Measurements from ENCODE around the gene EMD.
"Not testable (repeated sequence)": the region's sequence is repeated elsewhere in the genome, so short reads cannot be mapped to it uniquely, and the experiment has no call there.

EMD gene

DNA sequence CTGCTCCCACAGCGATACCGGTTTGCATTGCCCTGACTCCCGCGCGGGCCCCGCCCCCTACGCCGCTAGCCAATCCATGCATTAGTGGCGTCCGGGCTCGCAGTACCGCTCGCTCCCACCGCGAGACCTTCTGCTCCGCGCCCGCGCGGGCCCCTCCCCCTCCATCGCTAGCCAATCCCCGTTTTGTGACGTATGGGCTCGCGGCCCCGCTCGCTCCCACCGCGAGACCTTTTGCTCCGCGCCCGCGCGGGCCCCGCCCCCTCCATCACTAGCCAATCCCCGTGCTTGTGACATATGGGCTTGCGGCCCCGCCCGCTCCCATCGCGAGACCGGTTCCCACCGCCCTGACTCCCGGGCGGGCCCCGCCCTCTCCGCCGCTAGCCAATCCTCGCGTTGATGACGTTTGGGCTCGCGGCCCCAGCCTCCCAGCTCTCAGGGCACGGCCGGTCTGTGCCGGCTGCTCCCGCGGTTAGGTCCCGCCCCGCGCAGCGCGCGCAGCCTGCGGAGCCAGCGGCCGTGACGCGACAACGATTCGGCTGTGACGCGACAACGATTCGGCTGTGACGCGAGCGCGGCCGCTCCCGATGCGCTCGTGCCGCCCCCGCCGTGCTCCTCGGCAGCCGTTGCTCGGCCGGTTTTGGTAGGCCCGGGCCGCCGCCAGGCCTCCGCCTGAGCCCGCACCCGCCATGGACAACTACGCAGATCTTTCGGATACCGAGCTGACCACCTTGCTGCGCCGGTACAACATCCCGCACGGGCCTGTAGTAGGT, at the start of gene EMD:
EMD (plus strand) TSS at position 497 of the 770 bp plus-strand sequence; CDS start at position 687, 190 bp downstream.
- peak; percentile 90 to 92 for DNase-seq (ENCODE audit: low read depth in 1 of 2, low spot score in 1 of 2)

DNA sequence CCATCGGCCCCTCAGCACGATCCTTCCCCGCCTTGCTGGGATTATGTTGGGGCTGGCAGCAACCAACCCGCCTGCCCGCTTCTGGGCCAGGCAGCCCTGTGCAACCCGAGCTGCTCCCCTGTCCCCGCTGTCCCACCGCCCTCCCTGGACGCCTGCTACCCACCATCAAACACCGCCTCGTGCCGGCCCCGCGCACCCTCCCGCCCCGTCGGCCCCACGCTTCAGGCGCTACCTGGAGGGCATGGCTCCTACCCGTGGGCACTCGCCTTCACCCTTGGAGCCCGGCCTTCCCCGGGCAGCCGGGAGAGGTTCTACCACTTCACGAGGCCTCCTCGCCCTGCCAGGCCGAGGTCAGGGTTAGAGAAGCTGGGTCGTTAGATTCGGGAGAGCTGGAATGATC, 46.5 kb upstream of the EMD start:
- DNase-seq (ENCODE audit: low read depth in 1 of 2, low spot score in 1 of 2) = no peak

DNA sequence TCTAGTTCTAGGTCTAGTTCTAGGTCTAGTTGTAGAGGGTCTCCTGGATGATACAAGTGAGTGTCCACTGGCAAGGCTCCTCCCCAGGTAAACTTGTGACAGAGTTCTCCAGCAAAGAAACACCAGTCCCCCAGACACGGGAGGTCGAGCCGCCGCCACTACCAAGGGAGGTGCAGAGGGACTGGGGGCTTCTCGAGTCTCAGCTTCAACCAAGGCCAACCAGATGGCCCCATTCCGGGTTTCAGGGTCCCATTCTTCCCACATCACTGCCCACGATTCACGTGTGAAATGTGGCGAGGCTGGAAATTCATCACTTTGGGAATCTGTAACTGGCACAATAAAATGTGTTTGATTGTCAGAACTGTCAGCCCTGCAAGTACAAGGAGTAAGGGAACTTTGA, 46.0 kb upstream of the EMD start:
- DNase-seq (ENCODE audit: low read depth in 1 of 2, low spot score in 1 of 2) = no peak

DNA sequence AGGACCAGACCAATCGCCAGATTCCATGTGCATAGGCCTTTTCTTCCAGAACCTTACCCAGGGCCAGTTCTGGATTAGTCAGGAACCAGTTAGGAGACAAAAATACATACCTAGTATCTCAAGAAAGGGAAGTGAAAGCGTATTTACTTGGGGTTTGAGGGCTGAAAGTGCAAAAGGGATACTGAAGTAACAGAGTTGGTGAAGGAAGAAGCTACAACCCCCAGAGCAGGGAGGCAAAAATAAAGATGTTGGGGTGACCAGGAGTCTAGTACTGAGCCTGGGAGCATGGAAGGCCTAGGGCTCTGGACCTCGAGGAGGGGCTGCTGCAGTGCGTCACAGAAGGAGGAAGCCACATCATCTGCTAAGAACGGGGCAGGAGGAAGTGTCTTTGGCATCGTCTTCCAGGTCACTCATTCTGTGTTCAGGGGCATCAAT, 45.2 kb upstream of the EMD start:
- no peak for DNase-seq (ENCODE audit: low read depth in 1 of 2, low spot score in 1 of 2)

DNA sequence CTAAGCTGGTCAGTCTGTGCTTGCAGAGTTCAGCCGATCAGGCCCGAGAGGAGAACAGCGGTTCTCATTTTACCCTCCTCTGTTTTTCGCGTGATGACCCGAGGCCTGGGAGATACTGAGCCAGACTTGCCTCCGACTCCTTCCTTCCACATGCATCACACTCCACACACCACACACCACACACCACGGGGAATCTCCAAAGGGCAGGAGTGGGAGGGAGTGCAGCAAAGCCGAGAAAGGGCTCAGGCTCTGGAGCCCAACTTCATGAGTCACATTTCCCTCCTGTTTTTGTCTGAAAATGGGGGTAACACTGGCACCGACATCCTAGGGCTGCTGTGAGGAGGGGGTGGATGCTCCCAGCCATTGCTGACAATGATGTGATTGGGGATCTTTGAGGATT, 44.6 kb upstream of the EMD start:
- no peak for DNase-seq (ENCODE audit: low read depth in 1 of 2, low spot score in 1 of 2)

DNA sequence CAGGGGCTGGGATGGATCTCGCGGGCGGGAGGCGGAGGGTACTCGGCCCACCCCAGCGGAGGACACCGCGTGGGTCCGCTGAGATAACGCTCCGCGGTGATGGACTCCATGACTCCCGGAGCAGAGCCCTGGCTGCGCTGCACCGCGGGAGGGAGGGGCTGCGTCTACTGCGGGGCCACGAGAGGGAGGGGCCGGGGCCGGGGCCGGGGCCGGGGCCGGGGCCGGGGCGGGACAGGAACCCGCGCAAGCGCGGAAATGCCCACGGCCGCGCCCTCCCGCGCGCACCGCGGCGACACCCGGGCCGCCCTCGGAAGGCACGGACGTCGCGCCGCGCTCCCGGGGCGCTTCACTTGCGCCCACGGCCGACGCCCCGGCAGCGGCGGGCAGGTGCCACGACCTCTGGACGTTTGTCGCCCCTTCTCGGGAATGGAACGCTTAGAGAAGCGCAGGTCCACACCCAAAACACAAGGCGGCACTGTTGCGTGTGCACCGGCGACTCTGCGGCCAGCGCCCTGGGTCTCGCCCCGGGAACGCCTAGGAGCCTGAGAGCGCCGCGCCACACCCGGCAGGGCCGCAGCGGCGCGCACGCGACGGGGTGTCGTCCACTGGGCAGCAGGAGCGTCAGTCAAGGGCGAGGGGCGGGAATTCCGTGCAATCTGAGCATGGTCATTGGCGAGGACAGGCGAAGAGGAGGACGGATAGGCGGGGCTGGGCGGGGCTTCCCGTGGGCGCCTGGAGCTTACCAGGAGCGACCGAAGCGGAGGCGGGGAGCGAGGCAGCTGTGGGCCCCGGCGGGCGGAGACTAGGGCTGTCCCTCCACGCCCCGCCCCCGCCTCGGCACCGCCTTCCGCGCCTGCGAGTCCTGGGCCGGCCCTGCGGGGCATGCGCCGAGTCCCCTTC, 37.4 kb upstream of the EMD start:
- DNase-seq (ENCODE audit: low read depth in 1 of 2, low spot score in 1 of 2) = not testable (repeated sequence)

DNA sequence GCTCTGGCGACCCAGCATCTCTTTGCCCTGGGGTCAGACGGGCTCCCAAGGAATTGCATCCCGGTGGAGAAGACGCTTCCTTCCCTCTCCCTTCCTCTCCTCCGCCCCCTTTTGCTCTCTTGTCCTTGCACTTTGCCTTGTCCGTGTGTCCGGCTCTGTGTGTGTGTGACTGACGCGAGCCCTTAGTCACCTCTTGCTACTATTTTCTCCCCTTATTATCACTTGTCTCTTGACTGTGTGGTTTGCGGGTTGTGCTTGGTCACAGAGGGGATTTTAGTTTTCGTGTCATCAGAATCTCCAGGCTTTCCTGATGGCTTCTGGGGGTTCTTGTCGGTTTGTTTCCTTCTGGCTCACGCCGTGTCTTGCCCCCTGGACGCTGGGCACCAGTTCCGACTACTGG, 36.0 kb upstream of the EMD start:
- not testable (repeated sequence) for DNase-seq (ENCODE audit: low read depth in 1 of 2, low spot score in 1 of 2)

DNA sequence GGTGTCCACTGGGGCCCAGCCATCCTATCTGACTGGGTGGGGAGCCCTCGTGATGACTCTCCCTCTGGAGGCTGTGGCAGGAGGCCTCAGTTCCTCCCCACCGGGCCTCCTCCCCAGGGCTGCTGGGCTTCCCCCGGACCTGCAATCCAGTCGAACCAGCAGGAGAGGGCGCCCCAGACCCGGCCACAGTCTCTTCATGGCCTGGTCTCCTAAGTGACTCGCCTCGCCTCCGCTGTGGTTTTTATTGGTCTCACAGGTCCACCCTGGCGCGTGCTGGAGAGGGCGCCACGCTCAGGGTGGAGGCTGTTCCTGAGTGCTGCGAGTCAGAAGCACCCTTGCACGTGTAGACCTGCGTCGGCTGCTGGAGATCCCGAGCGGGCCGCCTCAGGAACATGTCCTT, 35.5 kb upstream of the EMD start:
- not testable (repeated sequence) for DNase-seq (ENCODE audit: low read depth in 1 of 2, low spot score in 1 of 2)

DNA sequence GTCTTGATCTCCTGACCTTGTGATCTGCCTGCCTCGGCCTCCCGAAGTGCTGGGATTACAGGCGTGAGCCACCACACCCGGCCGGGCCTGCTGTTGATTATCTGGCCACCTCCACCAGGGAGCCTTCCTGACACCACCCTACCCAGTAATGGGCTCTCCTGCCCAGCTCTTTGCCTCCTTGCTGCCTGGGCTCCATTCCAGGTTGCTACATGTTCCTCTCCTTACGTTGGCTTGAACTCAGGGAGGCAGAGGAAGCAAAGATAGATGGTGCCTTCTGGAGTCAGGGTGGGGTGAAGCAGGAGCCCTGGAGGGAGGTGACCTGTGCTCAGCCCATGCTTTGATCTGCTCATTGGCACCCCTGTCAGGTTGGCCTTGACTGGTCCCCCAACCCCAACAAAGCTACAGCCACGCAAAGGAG, 31.0 kb upstream of the EMD start:
- no peak for DNase-seq (ENCODE audit: low read depth in 1 of 2, low spot score in 1 of 2)

DNA sequence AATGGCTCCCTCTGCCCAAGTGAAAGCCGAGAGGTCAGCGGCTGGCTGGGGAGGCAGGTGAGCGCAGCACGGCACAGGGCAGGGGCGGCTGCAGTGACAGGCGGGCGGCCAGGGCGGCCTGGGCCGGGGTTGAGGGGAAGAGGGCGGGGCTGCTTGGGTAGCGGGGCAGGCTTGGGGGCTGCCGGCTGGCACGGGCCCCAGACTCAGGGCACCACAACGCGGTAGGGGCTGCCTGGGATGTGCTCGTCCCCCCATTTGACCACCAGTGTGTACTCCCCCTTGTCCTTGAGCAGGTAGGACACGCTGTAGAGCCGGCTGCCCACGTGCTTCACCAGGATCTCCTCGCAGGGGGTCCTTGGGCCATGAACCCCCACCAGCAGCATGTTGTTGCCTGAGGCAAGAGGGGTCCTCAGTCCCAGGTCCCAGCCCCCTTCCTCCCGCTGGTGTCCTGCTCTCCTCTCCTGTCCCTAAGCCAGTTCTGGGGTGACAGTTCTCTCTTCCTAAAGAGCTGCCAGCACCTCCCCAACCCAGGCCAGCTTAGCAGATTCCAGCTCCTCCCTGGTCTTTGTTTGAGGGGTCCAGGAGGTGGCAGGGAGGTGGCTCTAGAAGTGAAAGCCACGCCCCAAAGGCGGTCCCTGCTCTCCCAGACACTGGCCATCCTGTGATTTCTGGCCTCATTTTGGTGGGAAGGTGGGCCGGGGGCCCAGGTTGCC, 30.3 kb upstream of the EMD start:
- no peak for DNase-seq (ENCODE audit: low read depth in 1 of 2, low spot score in 1 of 2)

DNA sequence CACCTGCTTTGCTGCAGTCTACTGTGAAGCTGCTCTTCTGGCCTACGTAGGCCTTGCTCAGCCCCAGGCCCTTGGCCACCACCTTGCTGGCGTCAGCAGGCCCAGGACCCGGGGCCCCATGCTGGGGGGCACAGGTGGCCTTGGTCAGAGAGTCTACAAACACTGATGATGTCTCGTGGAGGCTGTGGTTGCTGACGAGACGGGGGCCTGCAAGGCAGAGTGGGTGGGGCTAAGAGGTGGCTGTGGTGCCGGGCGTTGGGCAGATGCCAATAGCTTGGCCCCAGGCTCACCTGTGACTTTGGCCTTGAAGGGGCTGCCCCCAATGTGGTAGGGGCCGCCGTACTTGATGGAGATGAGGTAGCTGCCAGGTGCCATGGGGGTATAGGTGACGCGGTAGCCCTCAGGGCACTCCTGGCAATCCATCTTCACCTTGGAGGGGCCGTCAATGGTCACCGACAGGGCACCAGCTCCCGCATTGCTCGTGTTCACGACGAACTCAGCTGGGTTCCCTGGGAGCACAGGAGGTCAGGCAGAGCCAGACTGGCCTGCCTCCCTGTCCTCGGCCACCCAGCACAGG, 29.6 kb upstream of the EMD start:
- DNase-seq (ENCODE audit: low read depth in 1 of 2, low spot score in 1 of 2) = no peak

DNA sequence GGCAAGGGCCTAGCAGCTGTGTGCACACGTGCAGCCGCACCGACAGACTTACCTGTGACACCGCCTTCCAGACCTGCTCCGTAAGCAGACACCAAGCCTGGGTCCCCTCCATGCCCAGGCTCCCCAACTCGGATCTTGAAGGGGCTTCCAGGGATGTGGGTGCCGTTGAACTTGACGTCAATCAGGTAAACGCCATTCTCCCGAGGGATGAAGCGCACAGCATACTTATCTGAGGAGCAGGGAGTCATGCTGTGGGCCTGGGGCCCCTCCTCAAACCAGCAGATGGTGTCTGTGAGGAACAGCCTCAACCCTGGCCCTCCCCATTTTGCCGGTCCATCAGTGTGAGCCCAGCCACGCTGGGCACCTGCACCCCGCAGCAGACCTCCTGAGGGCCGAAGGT, 29.1 kb upstream of the EMD start:
- DNase-seq (ENCODE audit: low read depth in 1 of 2, low spot score in 1 of 2) = no peak

DNA sequence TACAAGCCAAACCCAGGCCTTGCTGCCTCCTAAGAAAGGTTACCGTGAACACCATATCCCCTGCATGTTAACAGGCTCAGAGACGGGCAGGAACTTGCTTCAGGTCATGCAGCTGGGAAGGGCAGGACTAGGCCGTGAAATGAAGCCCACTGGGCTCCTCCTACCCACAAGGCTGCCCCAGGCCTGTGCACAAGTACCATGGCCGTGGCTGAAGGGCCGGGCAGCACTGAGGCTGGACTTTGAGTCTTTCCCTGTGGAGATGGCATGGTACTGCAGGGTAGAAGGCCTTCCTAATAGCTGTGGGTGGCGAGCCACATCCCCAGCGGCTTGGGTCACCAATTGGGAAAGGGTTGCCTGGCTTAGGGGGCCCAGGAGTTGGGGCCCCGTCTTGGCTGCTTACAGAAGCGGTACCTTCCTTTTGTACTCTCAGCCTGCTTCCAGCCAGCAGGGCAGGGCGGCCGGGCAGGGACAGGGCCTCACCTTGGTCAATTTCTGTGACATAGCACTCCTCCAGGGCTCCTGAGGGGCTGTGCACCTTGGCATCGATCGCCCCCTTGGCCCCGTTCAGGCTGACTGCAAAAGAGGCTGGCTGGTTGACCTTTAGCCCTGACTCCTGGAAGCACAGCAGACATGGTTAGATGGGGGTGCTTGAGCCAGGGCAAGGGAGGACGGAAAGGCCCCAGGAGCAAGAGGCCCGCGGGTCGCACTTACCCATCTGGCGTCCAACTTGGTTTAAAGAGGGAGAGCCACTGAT, 28.5 kb upstream of the EMD start:
- no peak for DNase-seq (ENCODE audit: low read depth in 1 of 2, low spot score in 1 of 2)

DNA sequence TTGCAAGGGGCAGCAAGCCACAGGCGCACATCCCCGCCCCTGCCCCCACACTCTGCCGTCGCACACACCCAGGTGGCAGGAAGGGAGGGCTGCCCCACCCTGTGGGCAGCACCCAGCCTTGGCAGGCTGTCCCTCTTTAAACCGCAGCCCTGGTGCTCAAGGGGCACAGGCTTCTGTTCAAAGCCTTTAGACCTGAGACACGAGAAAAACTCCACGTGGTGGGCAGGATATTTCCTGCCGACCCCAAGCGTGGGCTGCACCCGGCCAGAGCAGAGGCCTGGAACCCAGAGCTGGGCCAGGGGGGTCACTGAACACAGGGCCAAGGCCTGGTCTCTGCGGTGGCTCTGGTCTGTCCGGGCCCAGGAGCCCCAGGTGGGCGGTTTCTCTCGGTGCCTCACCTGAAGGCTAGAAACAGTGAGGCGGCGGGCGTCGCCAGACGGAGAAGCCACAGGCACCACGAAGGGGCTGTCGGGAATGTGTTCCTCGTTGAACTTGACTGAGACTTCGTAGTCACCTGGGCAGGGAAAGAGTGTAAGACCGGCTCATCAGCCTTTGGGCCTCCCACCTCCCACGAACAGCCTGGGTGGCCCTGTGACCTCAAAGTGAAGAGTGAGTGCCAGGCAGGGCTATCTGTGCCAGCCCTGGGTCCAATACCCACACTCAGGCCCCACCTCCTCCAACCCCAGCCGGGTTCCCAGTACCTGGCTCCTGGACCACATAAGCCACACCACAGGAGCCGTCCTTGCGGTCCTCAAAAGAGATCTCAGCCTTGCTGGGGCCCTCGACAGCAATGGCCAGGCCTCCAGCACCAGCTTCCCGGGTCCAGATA, 27.7 kb upstream of the EMD start:
- no peak for DNase-seq (ENCODE audit: low read depth in 1 of 2, low spot score in 1 of 2)

DNA sequence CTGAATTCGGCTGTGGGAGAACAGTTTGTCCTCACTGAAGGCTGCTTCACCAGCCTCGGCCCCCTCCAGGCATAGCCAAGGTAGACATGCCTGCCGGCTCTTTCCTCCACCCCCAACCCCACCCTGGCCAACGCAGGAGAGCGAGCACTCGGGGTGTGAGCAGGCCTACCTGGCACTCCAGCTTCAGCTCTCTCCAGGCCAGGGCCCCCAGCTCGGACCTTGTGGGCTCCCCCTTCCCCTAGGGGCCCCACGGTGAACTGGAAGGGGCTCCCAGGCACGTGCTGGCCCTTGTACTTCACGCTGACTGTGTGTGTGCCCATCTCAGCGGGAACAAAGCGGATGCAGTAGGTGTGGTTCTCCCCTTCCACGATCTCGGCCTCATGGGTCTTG, 27.1 kb upstream of the EMD start:
- no peak for DNase-seq (ENCODE audit: low read depth in 1 of 2, low spot score in 1 of 2)

DNA sequence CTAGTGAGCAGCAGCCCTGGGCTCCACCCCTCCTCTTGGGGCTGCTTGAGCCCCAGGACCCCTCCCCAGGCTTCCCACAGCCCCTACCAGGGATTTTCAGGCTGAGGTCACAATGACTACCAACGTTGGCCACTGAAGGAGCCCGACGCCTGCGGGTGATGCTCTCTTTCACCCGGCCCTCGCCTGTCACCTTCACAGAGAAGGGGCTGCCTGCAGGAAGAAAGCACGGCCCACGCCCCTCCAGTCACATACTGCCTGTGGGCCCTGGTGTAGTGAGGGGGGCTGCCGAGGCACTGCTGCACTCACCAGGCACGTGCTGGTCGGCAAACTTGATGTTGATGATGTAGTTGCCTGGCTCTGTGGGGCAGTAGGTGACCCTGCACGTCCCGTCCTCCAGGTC, 26.6 kb upstream of the EMD start:
- DNase-seq (ENCODE audit: low read depth in 1 of 2, low spot score in 1 of 2) = no peak

DNA sequence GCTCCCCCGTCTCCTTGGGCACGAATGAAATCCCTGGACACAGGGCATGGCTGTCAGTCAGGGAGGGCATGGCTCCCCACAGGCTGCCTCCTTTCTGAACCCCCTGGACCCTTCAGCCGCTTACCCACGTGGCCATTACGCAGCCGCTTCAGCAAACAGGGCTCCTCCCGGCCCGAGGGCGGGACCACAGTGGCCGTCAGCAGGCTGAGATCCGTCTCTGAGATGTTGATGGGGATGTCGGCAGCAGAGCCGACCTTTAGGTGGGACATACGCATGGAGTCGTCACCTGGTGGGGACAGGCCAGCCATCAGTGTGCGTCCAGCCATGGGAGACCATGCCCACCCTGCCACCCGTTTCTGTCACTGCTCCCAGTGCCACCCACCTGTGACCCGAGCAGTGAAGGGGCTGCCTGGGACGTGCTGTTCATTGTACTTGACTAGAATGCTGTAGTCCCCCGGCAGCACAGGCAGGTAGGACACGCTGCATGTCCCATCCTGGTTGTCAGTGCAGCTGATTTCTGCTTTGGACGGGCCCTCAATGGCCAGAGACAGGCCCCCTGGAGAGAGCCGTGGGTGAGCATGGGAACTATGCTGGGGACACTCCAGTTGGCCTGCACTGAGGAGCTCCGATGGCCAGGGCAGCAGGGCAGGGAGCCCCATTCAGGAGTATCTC, 25.8 kb upstream of the EMD start:
- DNase-seq (ENCODE audit: low read depth in 1 of 2, low spot score in 1 of 2) = no peak

DNA sequence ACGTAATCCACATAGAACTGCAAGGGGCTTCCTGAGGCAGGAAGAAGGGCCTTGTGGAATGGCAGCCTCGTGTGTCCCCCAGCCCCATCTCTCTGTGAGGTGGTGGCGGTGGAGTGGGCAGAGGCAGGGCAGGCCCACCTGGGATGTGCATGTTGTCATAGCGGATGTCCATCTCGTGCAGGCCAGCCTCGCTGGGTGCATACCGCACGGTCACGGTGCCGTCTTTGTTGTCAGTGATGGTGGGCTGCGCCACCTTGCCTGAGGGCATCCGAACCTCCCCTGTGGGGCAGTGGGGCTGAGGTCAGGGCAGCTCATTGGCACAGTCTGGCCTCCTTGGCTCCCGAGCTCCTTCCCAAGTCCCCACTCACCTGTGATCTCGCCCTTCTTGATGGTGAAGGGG, 25.1 kb upstream of the EMD start:
- DNase-seq (ENCODE audit: low read depth in 1 of 2, low spot score in 1 of 2) = no peak

DNA sequence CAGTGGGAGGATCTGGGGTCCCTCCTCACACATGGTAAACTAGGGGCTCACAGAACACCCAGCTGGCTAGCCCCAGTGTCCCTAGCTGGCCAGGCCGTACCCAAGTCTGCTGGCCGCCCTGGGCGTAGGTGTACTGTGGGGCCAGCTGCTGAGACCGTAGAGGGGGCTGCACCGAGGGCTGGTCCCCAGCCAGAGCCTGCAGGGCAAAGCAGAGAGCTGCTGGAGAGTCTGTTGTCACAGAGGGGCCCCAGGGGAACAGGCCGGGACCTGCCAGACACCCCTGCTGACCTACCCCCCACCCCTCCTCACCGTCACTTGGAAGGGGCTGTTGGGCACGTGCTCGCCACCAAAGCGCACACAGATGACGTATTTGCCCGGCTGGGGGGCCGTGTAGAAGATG, 24.6 kb upstream of the EMD start:
- DNase-seq (ENCODE audit: low read depth in 1 of 2, low spot score in 1 of 2) = no peak
